HCT116 (cell line): ENCODE data around the gene MYBPC3.

ENCODE experiments used
- CEBPB ChIP-seq: IDR thresholded peaks from 2 replicates; pipeline ENCODE4 v1.6.1; 2012; ENCODE audit warnings: low read depth
- EZH2 ChIP-seq: fragments of 200-600 bp; sonication (generic); IDR thresholded peaks from 2 replicates; pipeline ENCODE4 v1.6.1; 2017; ENCODE audit warnings: antibody characterized with exemption, mixed run types
- FOSL1 ChIP-seq: IDR thresholded peaks from 2 replicates; pipeline ENCODE4 v1.6.1; 2012; ENCODE audit warnings: low read depth
- POLR2A ChIP-seq: IDR thresholded peaks from 2 replicates; pipeline ENCODE4 v1.7.0; 2011; ENCODE audit warnings: borderline replicate concordance; ENCODE audit not compliant: insufficient read depth, insufficient read length; ENCODE audit errors: extremely low read depth
- POLR2AphosphoS5 ChIP-seq: IDR thresholded peaks from 2 replicates; pipeline ENCODE4 v1.6.1; 2011; ENCODE audit warnings: mild to moderate bottlenecking, low read depth, low read length, moderate library complexity
- TF ChIP-seq, protein P1 (sequence below), 3 experiments: fragments of 200-600 bp in 1 of 3; sonication (generic) in 1 of 3; IDR thresholded peaks in 2 of 3; conservative IDR thresholded peaks in 1 of 3; 2 replicates each; pipeline ENCODE4 v1.5.1; 2012 to 2017; ENCODE audit warnings: low read depth in 2 of 3, low read length in 2 of 3, antibody characterized with exemption in 1 of 3, borderline replicate concordance in 1 of 3, control low read depth in 1 of 3, mild to moderate bottlenecking in 1 of 3, mixed read lengths in 1 of 3, mixed run types in 1 of 3, moderate library complexity in 1 of 3; ENCODE audit not compliant: insufficient read depth in 1 of 3
- TF ChIP-seq, protein P2 (sequence below): IDR thresholded peaks from 2 replicates; pipeline ENCODE4 v1.6.1; 2011; ENCODE audit warnings: mild to moderate bottlenecking, low read length, moderate library complexity; ENCODE audit not compliant: insufficient replicate concordance; ENCODE audit errors: extremely low read depth

DNA sequence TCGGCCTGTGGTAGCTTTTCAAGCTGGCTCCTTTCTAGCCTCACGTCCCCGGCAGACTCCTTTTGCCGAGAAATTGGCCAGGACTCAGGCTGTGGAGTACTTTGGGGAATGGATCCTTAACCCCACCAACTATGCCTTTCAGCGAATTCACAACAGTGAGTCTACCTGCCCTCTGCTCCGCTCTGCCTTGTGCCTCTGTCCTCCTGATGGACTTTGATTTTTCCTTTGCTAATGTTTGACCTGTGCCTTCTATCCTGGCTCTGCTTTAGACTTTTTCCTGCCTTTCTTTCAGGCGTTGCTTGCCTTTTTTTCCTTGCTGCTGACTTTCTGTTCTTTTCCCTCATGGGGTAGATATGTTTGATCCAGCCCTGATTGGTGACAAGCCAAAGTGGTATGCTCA is 70.0 kb downstream of the MYBPC3 start:
- TF ChIP-seq, protein P1, sequence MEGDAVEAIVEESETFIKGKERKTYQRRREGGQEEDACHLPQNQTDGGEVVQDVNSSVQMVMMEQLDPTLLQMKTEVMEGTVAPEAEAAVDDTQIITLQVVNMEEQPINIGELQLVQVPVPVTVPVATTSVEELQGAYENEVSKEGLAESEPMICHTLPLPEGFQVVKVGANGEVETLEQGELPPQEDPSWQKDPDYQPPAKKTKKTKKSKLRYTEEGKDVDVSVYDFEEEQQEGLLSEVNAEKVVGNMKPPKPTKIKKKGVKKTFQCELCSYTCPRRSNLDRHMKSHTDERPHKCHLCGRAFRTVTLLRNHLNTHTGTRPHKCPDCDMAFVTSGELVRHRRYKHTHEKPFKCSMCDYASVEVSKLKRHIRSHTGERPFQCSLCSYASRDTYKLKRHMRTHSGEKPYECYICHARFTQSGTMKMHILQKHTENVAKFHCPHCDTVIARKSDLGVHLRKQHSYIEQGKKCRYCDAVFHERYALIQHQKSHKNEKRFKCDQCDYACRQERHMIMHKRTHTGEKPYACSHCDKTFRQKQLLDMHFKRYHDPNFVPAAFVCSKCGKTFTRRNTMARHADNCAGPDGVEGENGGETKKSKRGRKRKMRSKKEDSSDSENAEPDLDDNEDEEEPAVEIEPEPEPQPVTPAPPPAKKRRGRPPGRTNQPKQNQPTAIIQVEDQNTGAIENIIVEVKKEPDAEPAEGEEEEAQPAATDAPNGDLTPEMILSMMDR (IDR thresholded peaks at IDR 0.05 in 2 of 3, conservative IDR thresholded peaks at IDR 0.05 in 1 of 3; ENCODE audit: borderline replicate concordance in 1 of 3, insufficient read depth in 1 of 3, low read depth in 2 of 3, low read length in 2 of 3) = no peak
- TF ChIP-seq, protein P2, sequence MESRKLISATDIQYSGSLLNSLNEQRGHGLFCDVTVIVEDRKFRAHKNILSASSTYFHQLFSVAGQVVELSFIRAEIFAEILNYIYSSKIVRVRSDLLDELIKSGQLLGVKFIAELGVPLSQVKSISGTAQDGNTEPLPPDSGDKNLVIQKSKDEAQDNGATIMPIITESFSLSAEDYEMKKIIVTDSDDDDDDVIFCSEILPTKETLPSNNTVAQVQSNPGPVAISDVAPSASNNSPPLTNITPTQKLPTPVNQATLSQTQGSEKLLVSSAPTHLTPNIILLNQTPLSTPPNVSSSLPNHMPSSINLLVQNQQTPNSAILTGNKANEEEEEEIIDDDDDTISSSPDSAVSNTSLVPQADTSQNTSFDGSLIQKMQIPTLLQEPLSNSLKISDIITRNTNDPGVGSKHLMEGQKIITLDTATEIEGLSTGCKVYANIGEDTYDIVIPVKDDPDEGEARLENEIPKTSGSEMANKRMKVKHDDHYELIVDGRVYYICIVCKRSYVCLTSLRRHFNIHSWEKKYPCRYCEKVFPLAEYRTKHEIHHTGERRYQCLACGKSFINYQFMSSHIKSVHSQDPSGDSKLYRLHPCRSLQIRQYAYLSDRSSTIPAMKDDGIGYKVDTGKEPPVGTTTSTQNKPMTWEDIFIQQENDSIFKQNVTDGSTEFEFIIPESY = no peak
- TF ChIP-seq POLR2A (no peak), POLR2AphosphoS5 (no peak), CEBPB (no peak), EZH2 (no peak), FOSL1 (no peak)
